CD1c-positive myeloid dendritic cell (primary cell): ENCODE results near the gene SCP2.

Source experiments
- DNase-seq: peaks from one replicate; pipeline ENCODE4 v3.0.0-alpha.2; 2016; ENCODE audit errors: extremely low spot score

Gene SCP2

DNA sequence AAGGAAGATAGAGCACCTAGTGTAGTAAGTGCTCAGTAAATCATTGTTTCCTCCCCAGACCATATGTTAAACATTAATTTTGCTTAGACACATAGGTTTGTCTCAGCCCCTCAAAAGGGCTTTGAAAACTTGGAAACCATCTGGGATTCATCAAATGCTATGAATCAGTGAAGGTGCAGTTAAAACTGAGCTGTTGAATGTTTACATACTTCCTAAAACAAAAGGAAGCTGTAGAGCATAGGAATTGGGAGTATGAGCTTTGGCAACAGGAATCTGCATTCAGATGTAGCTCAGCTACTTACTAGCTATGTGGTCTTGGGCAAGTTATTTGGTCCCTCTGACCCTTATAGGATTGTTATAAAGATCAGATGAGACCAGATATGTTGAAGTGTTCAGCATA is 116.2 kb downstream of the SCP2 start:
- no peak for DNase-seq

- no peak for DNase-seq
These were observed 117.8 kb downstream of the SCP2 start for GRCh38 chr1:53044926-53045325.

DNA sequence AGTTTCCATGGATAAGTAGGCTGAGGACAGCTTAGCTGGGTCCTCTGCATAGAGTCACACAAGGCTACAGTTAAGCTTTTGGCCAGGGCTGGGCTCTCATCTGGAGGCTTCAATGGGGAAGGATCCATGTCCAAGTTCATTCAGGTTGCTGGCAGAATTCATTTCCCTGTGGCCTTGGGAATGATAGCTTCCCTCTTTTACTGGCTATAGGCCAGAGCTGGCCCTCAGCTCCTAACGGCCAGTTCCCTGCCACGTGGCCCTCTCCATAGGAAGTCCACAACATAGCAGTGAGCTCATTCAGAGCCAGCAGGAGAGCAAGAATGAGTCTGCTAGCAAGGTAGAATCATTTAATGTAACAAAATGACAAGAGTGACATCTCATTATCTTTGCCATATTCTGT is 119.9 kb downstream of the SCP2 start:
- DNase-seq, result no peak

DNA sequence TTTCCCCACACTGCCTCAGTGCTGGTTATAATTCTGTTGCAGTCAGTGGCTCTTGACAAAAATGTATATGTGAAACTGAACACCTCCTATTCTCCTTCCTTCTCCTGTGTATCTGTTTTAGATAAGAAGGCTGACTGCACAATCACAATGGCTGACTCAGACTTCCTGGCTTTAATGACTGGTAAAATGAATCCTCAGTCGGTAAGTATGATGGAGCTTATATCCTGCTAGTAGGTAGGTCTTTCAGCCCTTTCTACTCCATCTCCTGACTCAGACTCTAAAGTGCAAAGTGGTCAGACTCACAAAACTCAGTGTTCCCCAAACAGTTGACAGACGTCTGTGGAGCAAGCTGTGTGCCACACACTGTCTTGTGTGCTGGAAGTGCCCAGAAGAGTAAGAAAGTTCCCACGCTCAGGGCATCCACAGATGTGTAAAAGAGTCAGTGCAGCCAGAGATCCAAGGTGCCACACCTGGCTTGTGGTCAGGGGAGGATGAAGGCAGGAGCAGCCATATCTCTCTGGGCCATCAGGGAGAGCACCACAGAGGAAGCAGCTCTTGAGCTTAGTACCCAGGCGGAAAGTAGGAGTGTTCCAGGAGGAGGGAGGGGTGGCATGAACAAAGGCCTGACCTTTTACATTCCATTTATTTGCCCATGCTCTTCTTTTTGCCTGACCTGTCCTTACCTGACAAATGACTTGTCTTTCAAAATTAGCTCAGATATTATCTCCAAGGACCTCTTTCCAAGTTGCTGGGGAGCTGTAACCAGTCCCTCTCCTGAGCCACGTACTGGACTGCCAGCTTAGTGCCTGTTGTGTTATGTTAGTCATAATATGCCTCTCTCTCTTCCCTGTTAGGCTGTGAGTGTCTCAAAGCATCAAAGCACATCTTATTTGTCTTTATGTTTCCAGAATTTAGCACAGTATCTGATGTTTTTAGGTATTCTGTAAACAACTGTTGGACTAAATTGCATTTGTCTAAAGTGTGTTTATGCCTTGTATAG is 121.0 kb downstream of the SCP2 start:
- DNase-seq, result no peak

DNA sequence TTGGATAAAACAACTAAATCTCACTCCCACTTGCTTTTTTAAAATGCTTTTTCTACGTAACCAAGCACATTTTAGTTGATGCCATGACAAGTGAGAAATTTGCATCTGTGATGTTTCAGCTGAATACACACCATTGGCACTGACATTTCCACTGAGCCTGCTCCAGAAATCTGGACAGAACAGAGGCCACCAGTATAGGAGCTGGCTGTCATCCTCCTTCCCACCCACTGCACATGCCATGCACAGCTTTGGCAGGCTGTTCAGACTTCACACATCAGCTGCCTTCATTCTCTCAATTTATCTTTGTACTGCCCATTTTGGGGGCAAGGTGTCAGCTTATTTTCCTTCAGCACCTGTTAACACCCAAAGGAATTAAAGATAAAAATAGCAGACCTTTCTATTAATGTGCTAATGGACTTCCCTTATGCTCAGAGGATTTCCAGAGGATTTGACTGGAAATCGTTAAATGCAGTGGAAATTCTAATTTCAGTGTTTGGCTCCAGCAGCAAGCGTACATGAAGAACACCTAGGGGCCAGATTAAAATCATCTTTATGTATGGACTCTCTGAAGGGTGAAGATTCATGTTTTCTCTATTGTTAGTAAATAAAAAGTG is 122.0 kb downstream of the SCP2 start:
- no peak for DNase-seq

- DNase-seq, result no peak
These were observed 122.5 kb downstream of the SCP2 start for GRCh38 chr1:53049574-53049967.

GRCh38 chr1:53050310-53050709 is 123.2 kb downstream of the SCP2 start:
- no peak for DNase-seq

DNA sequence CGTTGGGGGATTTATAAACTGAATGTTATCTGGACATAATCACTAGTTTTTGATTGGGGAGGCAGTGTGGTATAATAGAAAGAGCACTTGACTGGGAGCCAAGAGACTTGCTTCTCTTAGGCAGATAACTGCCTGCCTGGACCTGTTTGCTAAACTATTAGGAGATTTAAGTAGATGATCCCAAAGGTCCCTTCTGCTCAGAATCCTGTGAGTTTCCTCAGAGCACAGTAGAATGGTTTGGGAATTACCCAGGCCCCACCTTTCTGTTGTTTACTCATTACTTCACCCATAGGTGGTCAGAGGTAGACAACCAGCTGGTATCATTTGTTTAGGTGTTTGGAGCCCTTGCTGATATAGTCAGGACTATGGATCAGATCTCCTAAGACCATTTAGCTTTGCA is 124.6 kb downstream of the SCP2 start:
- no peak for DNase-seq

- DNase-seq, result no peak
These were observed 130.1 kb downstream of the SCP2 start for GRCh38 chr1:53057127-53057526.

GRCh38 chr1:53060579-53060978 is 133.5 kb downstream of the SCP2 start:
- DNase-seq, result no peak

DNA sequence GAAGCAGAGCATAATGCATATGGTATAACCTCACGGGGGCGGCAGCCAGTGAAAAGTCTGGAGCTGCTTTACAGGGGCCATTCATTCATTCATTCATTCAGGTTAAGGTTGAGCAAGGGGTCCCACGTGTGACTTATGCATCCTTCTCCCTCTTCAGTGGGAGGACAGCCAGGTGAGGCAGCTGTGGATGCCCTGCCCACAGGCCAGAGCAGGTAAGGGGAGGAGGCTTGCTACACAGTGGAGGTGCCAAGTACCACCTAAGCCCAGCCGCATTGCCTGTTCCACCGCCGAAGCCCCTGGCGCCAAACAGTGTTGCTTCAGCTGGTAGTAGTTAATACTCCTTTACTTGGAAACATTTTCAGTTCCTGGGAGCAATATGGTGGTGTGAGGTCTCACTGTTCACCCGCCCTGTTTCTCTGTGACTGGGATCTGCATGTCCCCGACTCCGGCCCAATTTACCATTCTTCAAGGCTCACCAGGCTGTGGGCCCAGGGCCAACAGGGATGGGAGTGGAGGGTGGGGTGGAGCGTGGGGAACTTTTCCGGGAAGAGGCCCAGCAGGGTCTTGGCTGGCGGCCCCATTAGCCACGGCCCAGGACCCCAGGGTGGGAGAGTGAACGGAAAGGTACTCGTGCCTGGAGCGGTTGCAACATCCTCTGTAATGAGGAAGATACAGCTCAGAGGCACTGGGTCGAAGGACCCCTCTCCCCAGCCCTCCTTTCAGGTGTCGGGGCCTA is 134.2 kb downstream of the SCP2 start:
- no peak for DNase-seq

- DNase-seq, result no peak
These were observed 135.0 kb downstream of the SCP2 start, which contains the start of gene PODN for GRCh38 chr1:53061859-53062707. TSS of gene PODN (plus strand) at chr1:53062213. CDS start at chr1:53069856, 7,643 bp downstream.

DNA sequence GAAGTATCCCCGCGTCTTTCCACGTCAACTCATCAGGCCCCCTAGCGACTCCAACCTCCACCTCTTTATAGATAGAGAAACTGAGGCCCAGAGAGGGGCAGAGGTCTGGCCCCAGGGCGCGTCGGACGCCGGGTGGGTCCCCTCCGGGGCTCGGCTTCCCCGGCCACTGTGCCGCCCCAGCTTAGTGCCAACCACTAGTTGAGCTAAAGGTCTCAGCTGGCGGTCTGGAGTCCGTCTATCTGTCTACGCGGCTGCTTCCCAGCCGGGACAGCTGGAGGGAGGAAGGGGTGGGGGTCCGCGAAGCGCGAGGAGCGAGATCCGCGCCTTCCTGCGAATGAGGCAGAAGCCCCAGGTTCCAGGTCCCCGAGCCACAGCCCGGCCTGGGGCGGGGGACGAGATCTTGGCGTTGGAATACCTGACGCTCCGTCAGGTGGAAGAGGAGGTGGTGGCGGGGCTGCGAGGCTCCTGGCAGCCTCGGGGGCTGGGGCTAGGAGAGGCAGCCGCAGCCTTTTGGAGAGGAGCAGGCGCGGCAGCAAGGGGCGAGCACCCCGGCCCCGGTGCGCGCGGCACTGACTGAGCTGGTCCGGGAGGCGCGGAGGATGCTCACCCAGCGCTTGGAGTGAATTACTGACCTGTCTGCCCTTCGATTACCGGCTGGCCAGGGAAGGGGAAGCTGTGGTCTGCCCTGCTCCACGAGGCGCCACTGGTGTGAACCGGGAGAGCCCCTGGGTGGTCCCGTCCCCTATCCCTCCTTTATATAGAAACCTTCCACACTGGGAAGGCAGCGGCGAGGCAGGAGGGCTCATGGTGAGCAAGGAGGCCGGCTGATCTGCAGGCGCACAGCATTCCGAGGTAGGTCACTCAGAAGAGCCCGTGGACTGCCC is 135.9 kb downstream of the SCP2 start:
- DNase-seq, result no peak

DNA sequence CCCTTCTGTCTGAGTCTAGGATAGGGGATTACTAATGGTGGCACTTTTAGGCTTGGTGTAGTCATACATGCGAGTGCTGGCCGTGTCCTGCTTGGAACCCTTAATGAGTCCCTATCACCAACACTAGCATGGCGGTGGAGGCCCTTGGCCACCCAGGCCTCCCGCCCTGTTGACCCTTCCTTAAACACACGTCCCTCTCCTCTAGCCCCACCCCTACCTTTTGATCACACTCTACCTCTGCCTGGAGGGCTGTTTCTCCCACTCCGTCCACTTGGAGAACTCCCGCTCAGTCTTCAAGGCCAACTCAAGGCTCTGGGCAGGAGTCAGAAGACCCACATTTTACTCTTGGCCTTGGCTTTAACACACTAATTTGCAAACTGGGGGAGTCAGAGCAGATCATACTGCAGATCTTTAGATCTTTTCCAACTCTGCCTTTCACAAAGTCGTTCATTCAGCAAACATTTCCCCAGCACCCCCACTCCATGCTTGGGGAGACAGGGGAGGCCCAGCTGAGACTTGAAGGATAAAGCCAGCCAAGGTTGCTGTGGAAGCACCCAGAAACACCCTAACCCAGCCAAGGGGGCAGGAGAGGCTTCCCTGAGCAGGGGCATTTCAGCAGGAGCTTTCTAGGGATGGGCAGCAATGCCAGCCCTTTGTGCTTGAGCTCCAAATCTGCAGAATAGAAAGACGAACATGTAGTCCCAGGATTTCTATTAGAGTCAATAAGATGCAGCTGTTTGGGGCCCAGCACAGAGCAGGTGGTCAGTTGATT is 136.9 kb downstream of the SCP2 start:
- no peak for DNase-seq

GRCh38 chr1:53065391-53065790 is 138.3 kb downstream of the SCP2 start:
- no peak for DNase-seq

GRCh38 chr1:53066488-53066887 is 139.4 kb downstream of the SCP2 start:
- no peak for DNase-seq

DNA sequence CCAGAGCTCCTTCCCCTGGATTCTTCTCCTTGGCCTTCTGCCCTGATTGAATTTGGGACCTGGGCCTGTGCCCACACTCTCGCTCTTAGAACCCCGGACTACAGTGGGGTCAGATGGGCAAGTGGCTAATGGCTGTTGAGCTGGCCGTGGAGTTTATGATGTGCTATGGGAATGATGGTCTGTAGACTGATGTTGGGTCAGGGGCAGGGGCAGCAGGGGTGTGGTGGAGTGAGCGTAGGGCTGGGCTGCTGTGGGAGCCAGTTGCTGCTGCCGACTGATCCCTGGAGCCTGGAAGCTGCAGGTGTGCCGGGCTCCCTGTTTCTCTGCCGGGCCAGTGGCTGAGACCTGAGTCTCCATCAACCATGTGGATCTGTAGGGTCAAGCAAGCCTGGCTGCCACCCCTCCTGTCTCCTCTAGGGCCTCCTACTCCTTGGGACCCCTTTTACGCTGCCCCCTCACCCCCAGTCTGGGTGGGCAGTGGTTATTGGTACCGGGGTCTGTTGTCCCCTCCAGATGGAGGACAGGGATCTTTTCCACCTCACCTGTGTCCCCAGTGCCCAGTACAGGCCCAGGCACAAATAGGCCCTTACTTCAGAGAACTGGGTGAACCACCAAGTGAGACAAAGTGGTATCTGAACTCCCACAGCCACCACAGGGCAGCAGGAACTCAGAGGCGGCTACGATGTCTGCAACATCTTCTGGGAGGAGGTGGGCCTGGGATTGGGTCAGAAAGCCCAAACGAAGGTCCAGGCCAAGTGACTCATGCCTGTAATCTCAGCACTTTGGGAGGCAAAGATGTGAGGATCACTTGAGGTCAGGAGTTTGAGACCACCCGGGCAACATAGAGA is 140.0 kb downstream of the SCP2 start:
- no peak for DNase-seq

- no peak for DNase-seq
These were observed 140.8 kb downstream of the SCP2 start for GRCh38 chr1:53067886-53068285.
